NCI-H1436 (cell line): Measurements from ENCODE around the gene MYLIP.

ENCODE experiments used
- DNase-seq: peaks from one replicate; lab custom pipeline; 2025; lab: John Stamatoyannopoulos, UW

The MYLIP gene

GRCh38 chr6:16141514-16141913 is 12.6 kb downstream of the MYLIP start:
- no peak for DNase-seq

GRCh38 chr6:16145038-16145437 is 16.2 kb downstream of the MYLIP start:
- no peak for DNase-seq

GRCh38 chr6:16146028-16146427 is 17.1 kb downstream of the MYLIP start:
- no peak for DNase-seq

GRCh38 chr6:16146527-16146955 is 17.7 kb downstream of the MYLIP start:
- peak; percentile 10 for DNase-seq

- DNase-seq = no peak
These were observed 19.6 kb downstream of the MYLIP start for GRCh38 chr6:16148498-16148897.

GRCh38 chr6:16149305-16149704 is 20.4 kb downstream of the MYLIP start:
- no peak for DNase-seq

- no peak for DNase-seq
These were observed 21.2 kb downstream of the MYLIP start for GRCh38 chr6:16150098-16150497.

- DNase-seq = no peak
These were observed 24.4 kb downstream of the MYLIP start for GRCh38 chr6:16153211-16153820.

GRCh38 chr6:16154904-16155303 is 26.0 kb downstream of the MYLIP start:
- DNase-seq = no peak

- DNase-seq = no peak
These were observed 28.6 kb downstream of the MYLIP start for GRCh38 chr6:16157492-16157891.

GRCh38 chr6:16157909-16158308 is 29.0 kb downstream of the MYLIP start:
- DNase-seq = peak; percentile 46

GRCh38 chr6:16158943-16159557 is 30.2 kb downstream of the MYLIP start:
- DNase-seq = no peak

GRCh38 chr6:16160794-16161193 is 31.9 kb downstream of the MYLIP start:
- no peak for DNase-seq

- no peak for DNase-seq
These were observed 33.1 kb downstream of the MYLIP start for GRCh38 chr6:16162003-16162402.

- DNase-seq = no peak
These were observed 34.2 kb downstream of the MYLIP start for GRCh38 chr6:16163066-16163465.

GRCh38 chr6:16163535-16164300 is 34.8 kb downstream of the MYLIP start:
- no peak for DNase-seq

GRCh38 chr6:16165641-16166040 is 36.8 kb downstream of the MYLIP start:
- DNase-seq = no peak

GRCh38 chr6:16166871-16167608 is 38.2 kb downstream of the MYLIP start:
- DNase-seq = no peak

- no peak for DNase-seq
These were observed 39.2 kb downstream of the MYLIP start for GRCh38 chr6:16168121-16168520.

GRCh38 chr6:16168858-16169257 is 40.0 kb downstream of the MYLIP start:
- peak; percentile 25 for DNase-seq

GRCh38 chr6:16171400-16171799 is 42.5 kb downstream of the MYLIP start:
- no peak for DNase-seq

GRCh38 chr6:16173167-16173940 is 44.5 kb downstream of the MYLIP start:
- DNase-seq = no peak
